PC-3 (cell line): ENCODE results near the gene NUDT8. TPM values are rescaled to one million over a fixed set of nuclear protein-coding genes. Genes with fewer than 3 reads are reported as not detected.
A peak's percentile ranks its signal among the peaks of the same experiment; 100 is the strongest.

ENCODE experiments used
- ATAC-seq: fragments of 200-7000 bp; cut with Tn5 transposase; 2 replicates; pipeline ENCODE4 v1.9.1; 2020; ENCODE audit warnings: mild to moderate bottlenecking, moderate library complexity
- BruUV-seq: library from RNA; stranded (reverse); fragments of 400-500 nt; replicated peaks from 2 replicates; lab custom pipeline; 2021; lab: Mats Ljungman, UMichigan
- CTCF ChIA-PET: fragments of 300-600 bp; sonication (Branson Sonifier 250); formaldehyde crosslinking; loops from one replicate; lab custom pipeline; 2022; ENCODE audit warnings: antibody characterized with exemption; lab: Charles Lee
- POLR2A ChIA-PET: fragments of 300-600 bp; sonication (Branson Sonifier 250); formaldehyde crosslinking; loops from one replicate; lab custom pipeline; 2022; ENCODE audit warnings: antibody characterized with exemption; ENCODE audit not compliant: unreplicated experiment; lab: Charles Lee
- DNase-seq: peaks from one replicate; pipeline ENCODE4 v3.0.0-alpha.2; 2015
- H2AFZ ChIP-seq: fragments of 300-600 bp; sonication (generic); 2 replicates; pipeline ENCODE4 v1.6.0; 2016; ENCODE audit warnings: antibody characterized with exemption, low read length
- H3F3A ChIP-seq: fragments of 300-600 bp; sonication (generic); one replicate; pipeline ENCODE4 v1.6.0; 2017; ENCODE audit warnings: antibody characterized with exemption, low read length, control low read depth, mild to moderate bottlenecking; ENCODE audit not compliant: unreplicated experiment
- H3K27ac ChIP-seq: fragments of 300-600 bp; sonication (generic); 2 replicates; pipeline ENCODE4 v1.5.1; 2016; ENCODE audit warnings: mild to moderate bottlenecking, low read length
- H3K27me3 ChIP-seq: fragments of 300-600 bp; sonication (generic); 2 replicates; pipeline ENCODE4 v1.6.1; 2016; ENCODE audit warnings: low read length, mixed read lengths
- H3K36me3 ChIP-seq: fragments of 300-600 bp; sonication (generic); 2 replicates; pipeline ENCODE4 v1.6.1; 2016; ENCODE audit warnings: low read depth, mixed run types, low read length, mixed read lengths
- H3K4me1 ChIP-seq: fragments of 300-600 bp; sonication (generic); 2 replicates; pipeline ENCODE4 v1.5.1; 2016; ENCODE audit warnings: low read length; ENCODE audit not compliant: insufficient read depth
- H3K4me2 ChIP-seq: fragments of 300-600 bp; sonication (generic); 2 replicates; pipeline ENCODE4 v1.6.0; 2016; ENCODE audit warnings: low read length
- H3K4me3 ChIP-seq: fragments of 300-600 bp; sonication (generic); 2 replicates; pipeline ENCODE4 v1.5.1; 2016; ENCODE audit warnings: mild to moderate bottlenecking, low read length, mixed read lengths
- H3K79me2 ChIP-seq: fragments of 300-600 bp; sonication (generic); 2 replicates; pipeline ENCODE4 v1.6.1; 2017; ENCODE audit warnings: low read length, mixed read lengths
- H3K9ac ChIP-seq: fragments of 300-600 bp; sonication (generic); 2 replicates; pipeline ENCODE4 v1.6.0; 2016; ENCODE audit warnings: mild to moderate bottlenecking, low read length
- H3K9me2 ChIP-seq: fragments of 300-600 bp; sonication (generic); replicated peaks from 2 replicates; pipeline ENCODE4 v1.6.1; 2016; ENCODE audit warnings: mixed run types, low read length, mixed read lengths
- H3K9me3 ChIP-seq: fragments of 300-600 bp; sonication (generic); 2 replicates; pipeline ENCODE4 v1.6.1; 2016; ENCODE audit warnings: low read length, mixed read lengths
- H4K20me1 ChIP-seq: fragments of 300-600 bp; sonication (generic); 2 replicates; pipeline ENCODE4 v1.6.1; 2016; ENCODE audit warnings: low read length, mixed read lengths
- CTCF ChIP-seq: fragments of 300-600 bp; sonication (generic); conservative IDR thresholded peaks from 2 replicates; pipeline ENCODE4 v1.5.1; 2017; ENCODE audit warnings: antibody characterized with exemption, low read depth, mild to moderate bottlenecking, low read length
- EZH2 ChIP-seq: fragments of 300-600 bp; sonication (generic); IDR thresholded peaks from one replicate; pipeline ENCODE4 v1.6.1; 2017; ENCODE audit warnings: antibody characterized with exemption, mild to moderate bottlenecking, low read length; ENCODE audit not compliant: unreplicated experiment
- EZH2phosphoT487 ChIP-seq: fragments of 300-600 bp; sonication (generic); IDR thresholded peaks from 2 replicates; pipeline ENCODE4 v1.6.1; 2018; ENCODE audit warnings: mild to moderate bottlenecking, antibody characterized with exemption, low read length, borderline replicate concordance
- intact Hi-C: fragments of 100-400 bp; cut with micrococcal nuclease; formaldehyde crosslinking; loops from 2 replicates; pipeline ENCODE4 v1.9.0; 2023
- total RNA-seq: library from RNA; depleted of rRNA; stranded (reverse); fragments of >200 nt; gene quantifications from 2 replicates; pipeline ENCODE4 v1.2.3, GENCODE V29; 2014

NUDT8 gene
- total RNA-seq, 1 experiment from 2014 or later, result 50.6 TPM

GRCh38 chr11:67632982-67633755 lies 3.4 kb upstream of the NUDT8 start:
- intact Hi-C loops, result no loop called here
- Histone ChIP-seq H3K36me3 (no peaks in the 10 kb centered on the region), H4K20me1 (no peaks in the 10 kb centered on the region), H3K27me3 (no peaks in the 10 kb centered on the region), H3K9me3 (no peaks in the 10 kb centered on the region), H3K9ac (no peak overlapping the region), H3K9me2 (no peaks in the 10 kb centered on the region), H3K27ac (no peak overlapping the region), H3K4me2 (no peak overlapping the region), H2AFZ (no peak overlapping the region), H3K79me2 (no peaks in the 10 kb centered on the region), H3K4me3 (no peak overlapping the region), H3F3A (no peaks in the 10 kb centered on the region), H3K4me1 (peaks cover 18% of the 10 kb centered on the region)
- no TSS peak for BruUV-seq
- POLR2A ChIA-PET, result no interaction called here
- TF ChIP-seq CTCF (no peak), EZH2phosphoT487 (no peak), EZH2 (no peak)
- CTCF ChIA-PET, result interaction anchor here (0.6 kb wide), 1 partner anchor 1344 kb away, joined by 3 read pairs; the partner anchor contains the start of gene YIF1A
- DNase-seq, result no peak
- ATAC-seq, result no peak

GRCh38 chr11:67632175-67632981 lies 2.6 kb upstream of the NUDT8 start:
- BruUV-seq, result no TSS peak
- H3K9ac ChIP-seq, result no peak overlapping the region
- H3K79me2 ChIP-seq, result no peaks in the 10 kb centered on the region
- H3K4me2 ChIP-seq, result no peak overlapping the region
- H3F3A ChIP-seq, result no peaks in the 10 kb centered on the region
- no peaks in the 10 kb centered on the region for H3K36me3 ChIP-seq
- intact Hi-C loops, result no loop called here
- ChIA-PET POLR2A (no interaction called here), CTCF (interaction anchor here (0.6 kb wide), 1 partner anchor 1343 kb away, joined by 3 read pairs; the partner anchor contains the start of gene YIF1A)
- ATAC-seq (no peak), DNase-seq (peak; percentile 18)
- H3K9me2 ChIP-seq, result no peaks in the 10 kb centered on the region
- no peak overlapping the region for H2AFZ ChIP-seq
- no peak for TF ChIP-seq CTCF
- no peak for TF ChIP-seq EZH2phosphoT487
- TF ChIP-seq EZH2, result no peak
- H4K20me1 ChIP-seq, result no peaks in the 10 kb centered on the region
- H3K27me3 ChIP-seq, result no peaks in the 10 kb centered on the region
- no peak overlapping the region for H3K27ac ChIP-seq
- H3K4me1 ChIP-seq, result peaks cover 18% of the 10 kb centered on the region
- H3K9me3 ChIP-seq, result no peaks in the 10 kb centered on the region
- no peak overlapping the region for H3K4me3 ChIP-seq

- no peaks in the 10 kb centered on the region for H3K27me3 ChIP-seq
- intact Hi-C loops, result no loop called here
- no peaks in the 10 kb centered on the region for H3K9me3 ChIP-seq
- H4K20me1 ChIP-seq, result no peaks in the 10 kb centered on the region
- peaks cover 18% of the 10 kb centered on the region for H3K4me1 ChIP-seq
- H3K4me2 ChIP-seq, result no peak overlapping the region
- CTCF ChIA-PET, result no interaction called here
- H3K36me3 ChIP-seq, result no peaks in the 10 kb centered on the region
- POLR2A ChIA-PET, result no interaction called here
- no peak overlapping the region for H3K27ac ChIP-seq
- no peak overlapping the region for H3K4me3 ChIP-seq
- BruUV-seq, result no TSS peak
- H3K79me2 ChIP-seq, result no peaks in the 10 kb centered on the region
- no peak for DNase-seq
- ATAC-seq, result no peak
- TF ChIP-seq CTCF, result no peak
- H3K9me2 ChIP-seq, result no peaks in the 10 kb centered on the region
- no peak overlapping the region for H2AFZ ChIP-seq
- H3K9ac ChIP-seq, result no peak overlapping the region
- H3F3A ChIP-seq, result no peaks in the 10 kb centered on the region
Measured at GRCh38 chr11:67631853-67632174, 2.1 kb upstream of the NUDT8 start.
